Neural cell (in vitro differentiated cells): Measurements from ENCODE around the gene NTPCR.
"Not testable (repeated sequence)": the region's sequence is repeated elsewhere in the genome, so short reads cannot be mapped to it uniquely, and the experiment has no call there.

ENCODE experiments used
- MXI1 ChIP-seq: fragments of 450-650 bp; conservative IDR thresholded peaks from 2 replicates; pipeline ENCODE4 v1.6.1; 2014; ENCODE audit warnings: antibody characterized with exemption, mild to moderate bottlenecking; ENCODE audit not compliant: poor library complexity, severe bottlenecking
- POLR2AphosphoS5 ChIP-seq: IDR thresholded peaks from 2 replicates; pipeline ENCODE4 v1.6.1; 2012
- TF ChIP-seq, protein P1 (sequence below): fragments of 450-650 bp; IDR thresholded peaks from 2 replicates; pipeline ENCODE4 v1.5.1; 2014; ENCODE audit warnings: antibody characterized with exemption, mild to moderate bottlenecking, moderate library complexity; ENCODE audit not compliant: poor library complexity, severe bottlenecking

DNA sequence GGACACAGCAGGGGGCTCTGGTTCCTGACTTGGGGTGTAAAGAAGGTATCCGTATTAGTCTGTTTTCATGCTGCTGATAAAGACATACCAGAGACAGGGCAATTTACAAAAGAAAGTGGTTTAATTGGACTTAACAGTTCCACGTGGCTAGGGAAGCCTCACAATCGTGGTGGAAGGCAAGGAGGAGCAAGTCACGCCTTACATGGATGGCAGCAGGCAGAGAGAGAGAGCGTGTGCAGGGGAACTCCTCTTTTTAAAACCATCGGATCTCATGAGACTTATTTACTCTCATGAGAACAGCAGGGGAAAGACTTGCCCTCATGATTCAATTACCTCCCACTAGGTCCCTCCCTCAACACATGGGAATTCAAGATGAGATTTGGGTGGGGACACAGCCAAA lies 23.2 kb upstream of the NTPCR start:
- TF ChIP-seq, protein P1, sequence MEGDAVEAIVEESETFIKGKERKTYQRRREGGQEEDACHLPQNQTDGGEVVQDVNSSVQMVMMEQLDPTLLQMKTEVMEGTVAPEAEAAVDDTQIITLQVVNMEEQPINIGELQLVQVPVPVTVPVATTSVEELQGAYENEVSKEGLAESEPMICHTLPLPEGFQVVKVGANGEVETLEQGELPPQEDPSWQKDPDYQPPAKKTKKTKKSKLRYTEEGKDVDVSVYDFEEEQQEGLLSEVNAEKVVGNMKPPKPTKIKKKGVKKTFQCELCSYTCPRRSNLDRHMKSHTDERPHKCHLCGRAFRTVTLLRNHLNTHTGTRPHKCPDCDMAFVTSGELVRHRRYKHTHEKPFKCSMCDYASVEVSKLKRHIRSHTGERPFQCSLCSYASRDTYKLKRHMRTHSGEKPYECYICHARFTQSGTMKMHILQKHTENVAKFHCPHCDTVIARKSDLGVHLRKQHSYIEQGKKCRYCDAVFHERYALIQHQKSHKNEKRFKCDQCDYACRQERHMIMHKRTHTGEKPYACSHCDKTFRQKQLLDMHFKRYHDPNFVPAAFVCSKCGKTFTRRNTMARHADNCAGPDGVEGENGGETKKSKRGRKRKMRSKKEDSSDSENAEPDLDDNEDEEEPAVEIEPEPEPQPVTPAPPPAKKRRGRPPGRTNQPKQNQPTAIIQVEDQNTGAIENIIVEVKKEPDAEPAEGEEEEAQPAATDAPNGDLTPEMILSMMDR: not testable (repeated sequence)
- not testable (repeated sequence) for TF ChIP-seq POLR2AphosphoS5, MXI1
